ENCODE data around the gene PPP1R2. TPM values are rescaled to one million over a fixed set of nuclear protein-coding genes. Genes with fewer than 3 reads are reported as not detected.
A peak's percentile ranks its signal among the peaks of the same experiment; 100 is the strongest.

The PPP1R2 gene
- total and polyA plus RNA-seq, 2 of the 13 experiments (the other 11 are each of a cell fraction or from before 2014, with no cell fraction given): 36.5 to 86.5 TPM

GRCh38 chr3:195543500-195544229, 540 bp upstream of the PPP1R2 start:
- H3K9ac ChIP-seq (ENCODE audit: insufficient read depth, low read depth, low read length): peak overlapping the region; percentile 90
- peaks cover 78% of the 10 kb centered on the region for H3K4me1 ChIP-seq (ENCODE audit: insufficient read depth, low read length)
- in situ Hi-C loops (cut with HindIII; ENCODE audit: extremely low pct_ligation_motif_present, low pct_unique_long_range_greater_than_20kb): no loop called here
- H3K79me2 ChIP-seq (ENCODE audit: insufficient read depth, low read length): peaks cover 39% of the 10 kb centered on the region
- FAIRE-seq (no peak), DNase-seq (ENCODE audit: low spot score) (peak; percentile 73), ATAC-seq (peak; percentile 79)
- peak overlapping the region; percentile 80 for H2AFZ ChIP-seq (ENCODE audit: low read length)
- TSS peak; percentile 75 for BruUV-seq (replicated peaks)
- WGBS (ENCODE audit: low lambda C conversion rate): 3% methylated on average over 21 of the region's 38 CpGs
- ChIA-PET CTCF (ENCODE audit: low intra/inter-chr PET ratio, low total read pairs) (no interaction called here), POLR2A (interaction anchor here (0.6 to 3.1 kb wide), 12 partner anchors 9 to 929 kb away, joined by 3 to 22 read pairs (median 4); partner anchors contain the start of genes ACAP2, LSG1 and XXYLT1)
- H4K20me1 ChIP-seq (ENCODE audit: insufficient read depth, low read length): peaks cover 25% of the 10 kb centered on the region
- no peaks in the 10 kb centered on the region for H3K36me3 ChIP-seq (replicated peaks in 1 of 2; ENCODE audit: control insufficient read depth in 1 of 2, insufficient read depth in 2 of 2, low read length in 2 of 2)
- H3K27me3 ChIP-seq (ENCODE audit: control insufficient read depth in 1 of 2, insufficient read depth in 2 of 2, low read length in 2 of 2): no peaks in the 10 kb centered on the region; a peak in 1 of 5 replicates
- no peaks in the 10 kb centered on the region for H3K9me3 ChIP-seq (ENCODE audit: low read length)
- peak overlapping the region; percentile 84 for H3K4me2 ChIP-seq (ENCODE audit: low read depth, low read length)
- peak overlapping the region; percentile 78 to 91 (median 87) for H3K4me3 ChIP-seq (replicated peaks in 1 of 3; ENCODE audit: insufficient read depth in 1 of 3, low read depth in 2 of 3, low read length in 3 of 3)
- intact Hi-C loops (cut with micrococcal nuclease; ENCODE audit: unreplicated experiment): loop anchor here (5.0 to 10.0 kb wide), 2 partner anchors 271 to 1419 kb away; partner anchors contain the start of gene XXYLT1
- H3K27ac ChIP-seq (ENCODE audit: extremely low read length, insufficient read depth, low read length): peak overlapping the region; percentile 85
- 0 out of 2 replicates have a peak, but pooled peaks have one; percentile 24 for TF ChIP-seq ZNF205 (CRISPR knock-in tag; IDR thresholded peaks at IDR 0.05)
- peak; percentile 26 for TF ChIP-seq ASH2L (IDR thresholded peaks at IDR 0.05; ENCODE audit: insufficient read length, low read depth, low read length)
- no peak for TF ChIP-seq ZNF75D (CRISPR knock-in tag; IDR thresholded peaks at IDR 0.05; ENCODE audit: borderline replicate concordance)
- no peak for TF ChIP-seq GPBP1L1 (CRISPR knock-in tag; IDR thresholded peaks at IDR 0.05)
- no peak for TF ChIP-seq ZNF414 (CRISPR knock-in tag; IDR thresholded peaks at IDR 0.05)
- TF ChIP-seq AKNA (CRISPR knock-in tag; IDR thresholded peaks at IDR 0.05; ENCODE audit: borderline replicate concordance): no peak
- no peak for TF ChIP-seq ZNF709 (CRISPR knock-in tag; IDR thresholded peaks at IDR 0.05)
- peak; percentile 95 for TF ChIP-seq CREB1 (IDR thresholded peaks at IDR 0.05)
- 0 out of 2 replicates have a peak, but pooled peaks have one; percentile 4 for TF ChIP-seq CREB1 (CRISPR knock-in tag; IDR thresholded peaks at IDR 0.05)
- 0 out of 2 replicates have a peak, but pooled peaks have one; percentile 10 for TF ChIP-seq MIER2 (CRISPR knock-in tag; IDR thresholded peaks at IDR 0.05)
- peak; percentile 36 for TF ChIP-seq SAP130 (CRISPR knock-in tag; IDR thresholded peaks at IDR 0.05; ENCODE audit: low read depth)
- TF ChIP-seq ATF7 (IDR thresholded peaks at IDR 0.05): peak; percentile 96
- TF ChIP-seq ATF7 (CRISPR knock-in tag; IDR thresholded peaks at IDR 0.05): peak; percentile 20; the same call in 1 of the 2 replicates
- TF ChIP-seq ISL2 (CRISPR knock-in tag; IDR thresholded peaks at IDR 0.05): 0 out of 2 replicates have a peak, but pooled peaks have one; percentile 27
- TF ChIP-seq THAP8 (CRISPR knock-in tag; IDR thresholded peaks at IDR 0.05; ENCODE audit: borderline replicate concordance): 0 out of 2 replicates have a peak, but pooled peaks have one; percentile 83
- TF ChIP-seq NFIC (IDR thresholded peaks at IDR 0.05; ENCODE audit: low read length): no peak
- 0 out of 2 replicates have a peak, but pooled peaks have one; percentile 22 for TF ChIP-seq HOXD1 (CRISPR knock-in tag; IDR thresholded peaks at IDR 0.05)
